Left ventricle myocardium inferior (tissue), 1 donor: Measurements from ENCODE around the gene RFC4. TPM values are rescaled to one million over a fixed set of nuclear protein-coding genes. Genes with fewer than 3 reads are reported as not detected.

Source experiments
- DNase-seq: peaks from one replicate; pipeline ENCODE4 v3.0.0-alpha.2; 2020
- H3K27ac ChIP-seq: fragments of 200-600 bp; replicated peaks from 2 replicates; pipeline ENCODE4 v1.8.0; 2021
- H3K27me3 ChIP-seq: fragments of 200-600 bp; 2 replicates; pipeline ENCODE4 v1.8.0; 2021; ENCODE audit warnings: low read depth
- H3K36me3 ChIP-seq: fragments of 200-600 bp; 2 replicates; pipeline ENCODE4 v1.8.0; 2021
- H3K4me1 ChIP-seq: fragments of 200-600 bp; 2 replicates; pipeline ENCODE4 v1.8.0; 2021
- H3K4me3 ChIP-seq: fragments of 200-600 bp; 2 replicates; pipeline ENCODE4 v1.8.0; 2021; ENCODE audit warnings: mild to moderate bottlenecking, moderate library complexity
- H3K9me3 ChIP-seq: fragments of 200-600 bp; replicated peaks from 2 replicates; pipeline ENCODE4 v1.8.0; 2021
- CTCF ChIP-seq: fragments of 200-600 bp; IDR thresholded peaks from 2 replicates; pipeline ENCODE4 v1.8.0; 2021; ENCODE audit warnings: antibody characterized with exemption, mild to moderate bottlenecking, borderline replicate concordance
- intact Hi-C: fragments of 100-400 bp; cut with micrococcal nuclease; formaldehyde crosslinking; loops from one replicate; pipeline ENCODE4 v1.11.0; 2022
- microRNA-seq: library from miRNA; unstranded; fragments of <30 nt; microRNA quantifications from one replicate; pipeline ENCODE4 v1.2.0, GENCODE V29; 2020
- total RNA-seq: library from RNA; stranded (reverse); fragmentation: NEBNext Ultra II Directional; extraction: Animal tissue kit (Norgen Biotek cat#: 25700); gene quantifications from one replicate; pipeline ENCODE4 v1.2.1, GENCODE V29; 2021
- donor health status: DM: no; HTN: yes; CAD: no; lungs with severe emphysema.

Gene RFC4
- total RNA-seq, 1 donor from 2014 or later: 9.6 TPM

GRCh38 chr3:186746008-186746407 is 60.3 kb downstream of the RFC4 start:
- peaks cover 8% of the 10 kb centered on the region for H3K4me1 ChIP-seq
- H3K9me3 ChIP-seq: no peaks in the 10 kb centered on the region
- TF ChIP-seq CTCF: no peak
- peak; percentile 20 for DNase-seq
- H3K36me3 ChIP-seq: no peaks in the 10 kb centered on the region
- no peak overlapping the region for H3K4me3 ChIP-seq
- H3K27me3 ChIP-seq: no peaks in the 10 kb centered on the region
- intact Hi-C loops: no loop called here
- H3K27ac ChIP-seq: no peak overlapping the region

- TF ChIP-seq CTCF: no peak
- Histone ChIP-seq H3K27ac (no peak overlapping the region), H3K36me3 (no peaks in the 10 kb centered on the region), H3K9me3 (no peaks in the 10 kb centered on the region), H3K4me3 (no peak overlapping the region), H3K4me1 (peaks cover 8% of the 10 kb centered on the region), H3K27me3 (peaks cover 5% of the 10 kb centered on the region)
- DNase-seq: no peak
- intact Hi-C loops: no loop called here
Observed at GRCh38 chr3:186743666-186744065, 62.6 kb downstream of the RFC4 start.

- no peak overlapping the region for H3K27ac ChIP-seq
- H3K9me3 ChIP-seq: no peaks in the 10 kb centered on the region
- no peaks in the 10 kb centered on the region for H3K36me3 ChIP-seq
- H3K4me1 ChIP-seq: peaks cover 8% of the 10 kb centered on the region
- no peak for TF ChIP-seq CTCF
- intact Hi-C loops: no loop called here
- no peak overlapping the region for H3K4me3 ChIP-seq
- H3K27me3 ChIP-seq: peaks cover 5% of the 10 kb centered on the region
- DNase-seq: no peak
Observed at GRCh38 chr3:186742618-186743380, 63.5 kb downstream of the RFC4 start.

Small RNA genes lying within 50 kb of the gene (microRNA-seq; reads per million reads assigned to microRNA genes)
- 1.6 reads per million for gene MIR1248

Other genes with a start within 250 kb of the RFC4 start
- 6.2 TPM for gene TBCCD1, start 239.1 kb downstream of the RFC4 start, total RNA-seq
- gene DNAJB11, start 235.8 kb downstream of the RFC4 start, total RNA-seq: 24.6 TPM
- not detected for gene AHSG, start 193.4 kb downstream of the RFC4 start, total RNA-seq
- not detected for gene FETUB, start 166.1 kb downstream of the RFC4 start, total RNA-seq
- gene HRG, start 140.5 kb downstream of the RFC4 start, total RNA-seq: not detected
- gene KNG1, start 89.1 kb downstream of the RFC4 start, total RNA-seq: 0.14 TPM
- gene EIF4A2, start 22.9 kb downstream of the RFC4 start, total RNA-seq: 468 TPM
- gene ADIPOQ, start 36.2 kb upstream of the RFC4 start, total RNA-seq: 0.69 TPM
- gene ST6GAL1, start 124.0 kb upstream of the RFC4 start, total RNA-seq: 84.3 TPM